Measurements from ENCODE around the gene POC5. TPM values are rescaled to one million over a fixed set of nuclear protein-coding genes. Genes with fewer than 3 reads are reported as not detected.

POC5 gene
- total RNA-seq (2012; rRNA removed) (12.9 and 13.1 TPM in 2 replicates), polyA plus RNA-seq (2012; rRNA removed) (6.2 and 6.6 TPM in 2 replicates), Bru-seq, nascent RNA (percentile 55 among the genes with signal in this experiment), BruChase-seq, experiment 1, labeled RNA remaining after a 6-hour chase (percentile 49 among the genes with signal in this experiment), BruChase-seq, experiment 2, labeled RNA remaining after a 2-hour chase (percentile 47 among the genes with signal in this experiment)
- polyA plus RNA-seq (2012; cell fraction: cytosol; rRNA removed), result 2.0 and 2.3 TPM in 2 replicates
- polyA plus RNA-seq (2012; cell fraction: nucleus; rRNA removed; ENCODE audit: low replicate concordance), result 4.6 and 15.1 TPM in 2 replicates
- long read RNA-seq, result 0 reads

GRCh38 chr5:75717082-75717922 lies at the start of gene POC5:
Gene POC5 (minus strand): TSS chr5:75717437. CDS start chr5:75712937, 4,500 bp downstream.
- Histone ChIP-seq H4K20me1 (ENCODE audit: insufficient read depth, low read length) (no peaks in the 10 kb centered on the region), H2BK15ac (ENCODE audit: low read depth, low read length) (no peak within 1 kb of the TSS), H2AK9ac (replicated peaks; ENCODE audit: low read depth, low read length, poor library complexity) (peak within 1 kb of the TSS; percentile 90), H3K36me3 (ENCODE audit: control insufficient read depth, insufficient read depth, low read length) (peaks cover 3% of the 10 kb centered on the region; the same call in 1 of the 2 replicates), H3K14ac (replicated peaks; ENCODE audit: low read depth, low read length) (peak within 1 kb of the TSS; percentile 84), H3K18ac (ENCODE audit: low read depth, low read length) (peak within 1 kb of the TSS; percentile 27), H2AK5ac (ENCODE audit: low read depth, low read length) (0 out of 2 replicates have a peak within 1 kb of the TSS, but pooled peaks have one; percentile 25), H4K5ac (ENCODE audit: low read depth, low read length) (peak within 1 kb of the TSS; percentile 84), H2BK120ac (ENCODE audit: low read depth, low read length) (peak within 1 kb of the TSS; percentile 62), H3K9ac (ENCODE audit: low read depth, low read length) (peak within 1 kb of the TSS; percentile 73), H3K27ac (ENCODE audit: insufficient read depth, low read length) (peak within 1 kb of the TSS; percentile 78), H3K4me3 (ENCODE audit: insufficient read depth, low read depth, low read length) (peak within 1 kb of the TSS; percentile 90), H3K27me3 (ENCODE audit: control insufficient read depth, insufficient read depth, low read length) (no peaks in the 10 kb centered on the region), H2BK5ac (ENCODE audit: low read depth, low read length, poor library complexity, severe bottlenecking) (peak within 1 kb of the TSS; percentile 81), H2BK20ac (ENCODE audit: low read depth, low read length) (0 out of 2 replicates have a peak within 1 kb of the TSS, but pooled peaks have one; percentile 14), H3K23ac (ENCODE audit: low read depth, low read length) (peak within 1 kb of the TSS; percentile 36; the same call in 1 of the 2 replicates), H4K91ac (ENCODE audit: insufficient read depth, low read depth, low read length) (peak within 1 kb of the TSS; percentile 93), H3K56ac (ENCODE audit: extremely low read depth, insufficient read depth, low read length) (peak within 1 kb of the TSS; percentile 91), H3K4me1 (ENCODE audit: control insufficient read depth, insufficient read depth, low read length) (no peaks in the 10 kb centered on the region), H3K9me1 (ENCODE audit: insufficient read depth, low read length) (peaks cover 6% of the 10 kb centered on the region; the same call in 1 of the 2 replicates), H2AFZ (replicated peaks; ENCODE audit: low read length, poor library complexity) (peak within 1 kb of the TSS; percentile 100), H3K4ac (ENCODE audit: low read depth, low read length) (peak within 1 kb of the TSS; percentile 85), H3K4me2 (ENCODE audit: low read depth, low read length) (peak within 1 kb of the TSS; percentile 68), H4K8ac (ENCODE audit: low read depth in 2 of 2, low read length in 2 of 2) (peak within 1 kb of the TSS; percentile 50 to 96), H3K9me3 (ENCODE audit: control insufficient read depth, insufficient read depth, low read length) (no peaks in the 10 kb centered on the region), H3K79me1 (ENCODE audit: low read depth in 1 of 2, low read length in 2 of 2) (peaks cover 8 to 32% of the 10 kb centered on the region in 2 experiments)
- intact Hi-C loops (cut with micrococcal nuclease) (no loop called here), in situ Hi-C loops (cut with MboI; ENCODE audit: low sequenced_read_pairs) (no loop called here), dilution Hi-C loops (cut with HindIII; ENCODE audit: low sequenced_read_pairs, unreplicated experiment) (no loop called here)
- POLR2A ChIA-PET (ENCODE audit: unreplicated experiment), result no interaction called here
- CTCF ChIA-PET, result no interaction called here
- BruUV-seq (replicated peaks), result no TSS peak
- ATAC-seq (ENCODE audit: low read depth) (peak; percentile 95), DNase-seq (peak; percentile 93)
- 4% methylated on average over 15 of the region's 51 CpGs; no CpG with 5 or more reads in 1 of the 2 experiments for WGBS, 2 experiments (ENCODE audit: extremely low coverage in 2 of 2, insufficient read length in 1 of 2)
- peak; percentile 75 for TF ChIP-seq MAFK (IDR thresholded peaks at IDR 0.05; ENCODE audit: low read depth, low read length)
- TF ChIP-seq ELK1 (IDR thresholded peaks at IDR 0.05; ENCODE audit: borderline replicate concordance, low read depth, low read length), result no peak
- TF ChIP-seq MAZ (IDR thresholded peaks at IDR 0.05; ENCODE audit: borderline replicate concordance, low read depth, low read length), result no peak
- TF ChIP-seq CEBPB (IDR thresholded peaks at IDR 0.05; ENCODE audit: low read depth, low read length), result no peak; the same call in 1 of the 2 replicates
- TF ChIP-seq CHD1 (IDR thresholded peaks at IDR 0.05; ENCODE audit: low read depth, low read length), result no peak
- TF ChIP-seq SMC3 (IDR thresholded peaks at IDR 0.05; ENCODE audit: low read depth, low read length), result no peak
- peak; percentile 95 for TF ChIP-seq MXI1 (IDR thresholded peaks at IDR 0.05; ENCODE audit: borderline replicate concordance, low read depth, low read length)
- no peak for TF ChIP-seq POLR2A (IDR thresholded peaks at IDR 0.05; ENCODE audit: low read depth, low read length)
- no peak for TF ChIP-seq FOS (IDR thresholded peaks at IDR 0.05; ENCODE audit: low read depth, low read length)
- TF ChIP-seq RCOR1 (IDR thresholded peaks at IDR 0.05; ENCODE audit: insufficient replicate concordance, low read length), result no peak
- TF ChIP-seq RAD21 (IDR thresholded peaks at IDR 0.05; ENCODE audit: low read length), result 0 out of 2 replicates have a peak, but pooled peaks have one; percentile 6
- no peak for TF ChIP-seq RFX5 (IDR thresholded peaks at IDR 0.05; ENCODE audit: low read depth, low read length)
- no peak for TF ChIP-seq BHLHE40 (IDR thresholded peaks at IDR 0.05; ENCODE audit: low read depth, low read length)
- no peak for TF ChIP-seq CTCF (conservative IDR thresholded peaks at IDR 0.05; ENCODE audit: low read depth, low read length)

All from IMR-90 (cell line).